PC-3 (cell line): Measurements from ENCODE around the gene LMBR1L.

Source experiments
- CTCF ChIP-seq: fragments of 300-600 bp; sonication (generic); conservative IDR thresholded peaks from 2 replicates; pipeline ENCODE4 v1.5.1; 2017; ENCODE audit warnings: antibody characterized with exemption, low read depth, mild to moderate bottlenecking, low read length
- EZH2 ChIP-seq: fragments of 300-600 bp; sonication (generic); IDR thresholded peaks from one replicate; pipeline ENCODE4 v1.6.1; 2017; ENCODE audit warnings: antibody characterized with exemption, mild to moderate bottlenecking, low read length; ENCODE audit not compliant: unreplicated experiment
- EZH2phosphoT487 ChIP-seq: fragments of 300-600 bp; sonication (generic); IDR thresholded peaks from 2 replicates; pipeline ENCODE4 v1.6.1; 2018; ENCODE audit warnings: mild to moderate bottlenecking, antibody characterized with exemption, low read length, borderline replicate concordance

DNA sequence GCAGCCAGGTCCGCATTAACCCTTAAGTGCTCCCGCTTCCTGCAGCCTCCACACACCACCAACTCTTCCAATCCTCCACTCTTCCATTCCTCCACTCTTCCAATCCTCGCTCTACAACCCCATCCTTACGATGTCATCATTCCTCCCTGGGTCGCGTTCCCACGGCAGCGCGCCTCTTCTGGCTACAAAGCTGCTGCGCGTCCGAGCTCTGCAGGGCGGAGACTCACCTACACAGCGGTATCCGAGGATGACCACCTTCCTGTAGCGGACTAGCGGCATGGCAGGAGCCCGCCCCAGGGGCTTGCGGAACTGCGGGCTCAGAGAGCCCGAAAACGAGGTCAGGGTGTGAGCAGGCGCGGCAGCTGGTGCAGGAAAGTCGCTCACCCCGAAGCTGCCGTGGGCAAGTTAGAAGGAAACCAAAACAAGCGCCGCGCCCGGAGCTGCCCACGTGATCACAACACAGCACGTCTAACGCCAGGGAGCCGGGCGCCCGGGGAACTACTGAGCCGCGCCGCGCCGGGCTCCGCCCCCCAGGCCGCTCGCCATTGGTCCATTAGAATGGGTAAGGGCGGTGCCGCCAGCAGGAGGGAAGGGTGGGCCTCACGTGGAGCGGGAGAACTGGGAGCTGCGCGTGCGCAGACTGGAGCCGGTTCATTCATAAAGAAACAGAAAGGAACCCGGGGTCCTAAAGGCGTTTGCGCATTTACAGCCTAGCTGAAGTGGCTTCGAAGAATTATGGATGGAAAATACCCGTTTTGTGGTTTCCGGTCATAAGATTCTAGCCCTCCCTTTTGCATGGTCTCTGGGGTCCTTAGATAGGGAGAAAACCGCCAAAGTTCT is 40.9 kb downstream of the LMBR1L start, which contains the start of gene RHEBL1:
- TF ChIP-seq CTCF = peak; percentile 38
- no peak for TF ChIP-seq EZH2
- no peak for TF ChIP-seq EZH2phosphoT487
